LNCaP clone FGC (cell line): ENCODE measurements around the gene VPS33B.
A peak's percentile ranks its signal among the peaks of the same experiment; 100 is the strongest.

Experiments used
- DNase-seq: peaks from one replicate; pipeline ENCODE4 v3.0.0-alpha.2; 2011; ENCODE audit warnings: low read depth
- H3K4me3 ChIP-seq: 2 replicates; pipeline ENCODE4 v1.5.1; 2011; ENCODE audit warnings: mild to moderate bottlenecking, low read depth, low read length, control low read depth
- TF ChIP-seq, protein P1 (sequence below): IDR thresholded peaks from 2 replicates; pipeline ENCODE4 v1.5.1; 2012; ENCODE audit warnings: mild to moderate bottlenecking; ENCODE audit not compliant: control insufficient read depth, insufficient read depth; ENCODE audit errors: extremely low read depth

VPS33B gene

DNA sequence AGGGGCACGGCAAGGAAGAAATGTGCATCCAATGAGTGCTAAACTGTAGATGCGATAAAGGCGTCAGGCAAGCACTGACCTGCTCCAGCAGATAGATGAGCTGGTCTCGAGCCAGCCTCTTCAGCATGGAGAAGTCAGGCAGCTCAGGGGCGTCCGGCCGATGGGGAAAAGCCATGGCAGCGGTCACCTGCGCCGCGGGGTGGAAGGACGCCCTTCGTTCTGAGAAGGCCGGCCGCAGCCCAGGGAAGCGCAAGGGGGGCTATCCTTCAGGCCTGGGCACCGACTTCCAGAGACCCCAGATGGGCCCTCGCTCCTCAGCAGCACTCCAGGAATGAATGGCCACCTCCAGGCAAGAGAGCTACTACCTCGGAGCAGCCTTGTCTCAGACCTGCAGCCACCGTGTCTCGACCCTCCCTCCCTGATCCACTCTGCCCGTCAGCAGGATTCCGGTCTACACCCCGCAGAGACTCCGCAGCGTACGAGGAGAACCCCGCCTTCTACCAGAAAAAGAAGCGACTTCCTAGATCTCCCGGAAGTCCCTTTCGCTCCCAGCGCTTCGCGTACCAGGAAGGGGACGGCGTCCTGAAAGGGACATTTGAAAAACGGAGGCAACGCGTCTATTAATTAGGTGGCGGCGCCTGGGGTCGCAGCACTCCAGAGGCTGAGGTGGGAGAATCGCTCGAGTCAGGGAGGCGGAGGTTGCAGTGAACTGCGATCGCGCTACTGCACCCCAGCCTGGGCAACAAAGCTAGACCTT lies at the start of gene VPS33B:
TSS of gene VPS33B (minus strand) at position 520 of the 757 bp plus-strand sequence. CDS start at position 175, 345 bp downstream.
- peak; percentile 78 for DNase-seq
- peak within 1 kb of the TSS; percentile 92 for H3K4me3 ChIP-seq
- TF ChIP-seq, protein P1, sequence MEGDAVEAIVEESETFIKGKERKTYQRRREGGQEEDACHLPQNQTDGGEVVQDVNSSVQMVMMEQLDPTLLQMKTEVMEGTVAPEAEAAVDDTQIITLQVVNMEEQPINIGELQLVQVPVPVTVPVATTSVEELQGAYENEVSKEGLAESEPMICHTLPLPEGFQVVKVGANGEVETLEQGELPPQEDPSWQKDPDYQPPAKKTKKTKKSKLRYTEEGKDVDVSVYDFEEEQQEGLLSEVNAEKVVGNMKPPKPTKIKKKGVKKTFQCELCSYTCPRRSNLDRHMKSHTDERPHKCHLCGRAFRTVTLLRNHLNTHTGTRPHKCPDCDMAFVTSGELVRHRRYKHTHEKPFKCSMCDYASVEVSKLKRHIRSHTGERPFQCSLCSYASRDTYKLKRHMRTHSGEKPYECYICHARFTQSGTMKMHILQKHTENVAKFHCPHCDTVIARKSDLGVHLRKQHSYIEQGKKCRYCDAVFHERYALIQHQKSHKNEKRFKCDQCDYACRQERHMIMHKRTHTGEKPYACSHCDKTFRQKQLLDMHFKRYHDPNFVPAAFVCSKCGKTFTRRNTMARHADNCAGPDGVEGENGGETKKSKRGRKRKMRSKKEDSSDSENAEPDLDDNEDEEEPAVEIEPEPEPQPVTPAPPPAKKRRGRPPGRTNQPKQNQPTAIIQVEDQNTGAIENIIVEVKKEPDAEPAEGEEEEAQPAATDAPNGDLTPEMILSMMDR: peak; percentile 13; the same call in 1 of the 2 replicates

DNA sequence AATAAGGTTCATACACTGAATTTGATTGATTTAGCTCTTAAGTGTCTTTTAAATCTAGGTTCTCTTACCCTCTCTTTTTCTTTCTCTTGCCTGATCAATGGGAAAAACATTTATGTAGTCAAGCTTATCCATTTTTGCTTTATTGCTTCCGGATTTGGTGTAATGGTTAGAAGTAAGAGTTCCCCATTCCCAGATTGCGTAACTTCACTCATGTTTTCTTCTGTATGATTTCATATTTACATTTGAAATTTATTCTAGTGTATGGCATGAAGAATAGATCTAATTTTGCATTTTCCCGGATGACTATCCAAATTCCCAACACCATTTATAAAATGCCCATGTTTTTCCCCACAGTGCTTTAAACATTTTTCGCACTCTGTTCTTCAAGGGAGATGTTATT lies 49.8 kb upstream of the VPS33B start:
- H3K4me3 ChIP-seq: no peak overlapping the region
- DNase-seq: no peak
- TF ChIP-seq, protein P1: no peak

DNA sequence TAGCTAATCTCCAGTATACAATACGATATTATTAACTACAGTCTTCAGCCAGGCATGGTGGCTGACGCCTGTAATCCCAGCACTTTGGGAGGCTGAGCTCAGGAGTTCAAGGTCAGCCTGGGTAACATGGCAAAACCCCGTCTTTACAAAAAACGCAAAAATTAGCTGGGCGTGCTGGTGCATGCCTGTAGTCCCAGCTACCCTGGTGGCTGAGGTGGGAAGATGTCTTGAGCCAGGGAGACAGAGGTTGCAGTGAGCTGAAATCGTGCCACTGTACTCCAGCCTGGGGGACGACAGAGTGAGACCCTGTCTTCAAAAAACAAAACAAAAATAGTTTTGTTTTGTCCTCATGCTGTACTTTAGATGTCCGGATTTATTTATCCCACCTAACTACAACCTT lies 48.5 kb upstream of the VPS33B start:
- TF ChIP-seq, protein P1: no peak
- H3K4me3 ChIP-seq: no peak overlapping the region
- no peak for DNase-seq

DNA sequence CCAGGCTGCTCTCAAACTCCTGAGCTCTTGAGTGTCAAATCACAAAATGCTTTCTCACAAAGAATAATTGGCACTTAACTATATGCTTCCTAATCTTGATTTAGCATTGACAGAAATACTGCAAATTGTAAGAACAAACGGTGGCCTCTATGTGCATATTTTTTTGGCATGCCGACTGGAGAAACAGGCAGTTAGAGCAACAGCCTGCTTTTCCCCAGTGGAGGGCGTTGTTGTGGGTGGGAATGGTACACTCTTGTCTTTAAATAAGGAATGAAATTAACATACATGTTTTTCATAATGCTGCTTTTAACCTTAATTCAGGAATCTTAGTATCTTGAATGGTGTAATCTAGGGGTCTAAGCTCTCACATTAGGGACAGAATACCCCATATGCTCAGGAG lies 46.6 kb upstream of the VPS33B start:
- TF ChIP-seq, protein P1: 0 out of 2 replicates have a peak, but pooled peaks have one; percentile 17
- DNase-seq: no peak
- H3K4me3 ChIP-seq: no peak overlapping the region

DNA sequence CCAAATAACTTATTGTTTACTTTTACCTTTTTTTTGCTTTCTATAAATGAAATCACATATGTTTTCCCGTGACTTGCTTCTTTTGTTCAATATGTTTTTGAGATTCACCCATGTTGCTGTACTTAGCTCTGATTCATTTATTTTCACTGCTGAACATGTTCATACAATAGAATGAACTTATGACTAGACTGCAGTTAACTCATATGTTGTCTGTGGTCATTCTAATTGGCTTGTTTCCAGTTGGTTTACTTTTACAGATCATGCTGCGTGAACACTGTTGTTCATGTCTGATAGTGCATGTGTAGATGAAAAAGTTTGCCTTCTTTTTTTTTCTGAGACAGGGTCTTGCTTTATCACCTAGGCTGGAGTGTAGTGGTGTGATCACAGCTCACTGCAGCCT lies 46.0 kb upstream of the VPS33B start:
- no peak overlapping the region for H3K4me3 ChIP-seq
- TF ChIP-seq, protein P1: no peak
- no peak for DNase-seq

DNA sequence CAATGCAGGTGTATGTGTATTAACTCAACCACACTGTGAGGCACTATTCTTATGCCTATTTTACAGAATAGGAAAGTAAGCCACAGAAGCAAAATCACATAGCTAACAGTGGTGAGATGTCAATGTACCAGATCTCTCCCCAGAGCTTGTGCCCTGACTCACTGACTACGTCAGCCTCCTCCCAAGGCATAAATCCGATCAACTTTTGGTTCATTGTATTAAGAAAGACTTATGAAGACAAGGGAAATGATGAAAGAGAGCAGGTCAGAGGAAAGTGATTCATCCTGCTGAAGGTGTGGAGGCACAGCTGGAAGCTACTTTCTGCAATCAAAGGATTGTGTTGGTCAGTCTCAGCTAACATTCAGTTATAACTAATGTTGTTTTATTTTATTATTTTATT lies 44.6 kb upstream of the VPS33B start:
- H3K4me3 ChIP-seq: no peak overlapping the region
- TF ChIP-seq, protein P1: no peak
- no peak for DNase-seq

DNA sequence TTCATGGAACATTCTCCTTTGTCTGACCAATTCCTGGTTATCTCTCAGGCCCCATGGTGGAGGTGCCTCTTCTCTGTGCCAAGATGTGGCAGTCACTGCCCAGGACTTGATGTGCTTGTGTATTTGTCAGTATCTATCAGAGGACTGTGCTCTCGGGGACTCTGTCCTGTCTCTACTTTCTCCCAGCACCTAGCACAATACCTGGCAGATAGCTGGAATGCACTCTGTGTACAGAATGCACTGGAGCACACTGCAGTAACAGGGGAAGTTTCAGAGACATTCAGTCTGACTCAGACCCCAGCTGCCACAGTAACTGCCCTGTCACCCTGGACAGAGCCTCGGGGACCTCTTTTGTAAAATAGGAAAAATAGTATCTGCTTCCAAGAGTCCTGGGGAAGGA lies 43.1 kb upstream of the VPS33B start:
- no peak overlapping the region for H3K4me3 ChIP-seq
- no peak for DNase-seq
- TF ChIP-seq, protein P1: no peak
